Inflammatory macrophage treated with lipopolysaccharide for 4 hours (primary cell): ENCODE data around the gene SLAMF7.
"Not testable (repeated sequence)": the region's sequence is repeated elsewhere in the genome, so short reads cannot be mapped to it uniquely, and the experiment has no call there.

Source experiments
- DNase-seq: peaks from one replicate; pipeline ENCODE4 v3.0.0-alpha.2; 2020

The SLAMF7 gene

GRCh38 chr1:160739098-160739511 is at the start of gene SLAMF7:
TSS of gene SLAMF7 (plus strand) at chr1:160739247. CDS start at chr1:160739302, 55 bp downstream.
- DNase-seq = peak; percentile 93

- not testable (repeated sequence) for DNase-seq
These were observed 46.7 kb upstream of the SLAMF7 start for GRCh38 chr1:160692390-160692789.

- DNase-seq = no peak
These were observed 36.9 kb upstream of the SLAMF7 start for GRCh38 chr1:160702100-160702499.

- peak; percentile 90 for DNase-seq
These were observed 34.8 kb upstream of the SLAMF7 start for GRCh38 chr1:160704250-160704649.

GRCh38 chr1:160705212-160705621 is 33.8 kb upstream of the SLAMF7 start:
- peak; percentile 76 for DNase-seq

GRCh38 chr1:160705742-160706141 is 33.3 kb upstream of the SLAMF7 start:
- peak; percentile 80 for DNase-seq

GRCh38 chr1:160706526-160707235 is 32.4 kb upstream of the SLAMF7 start:
- DNase-seq = peak; percentile 70

GRCh38 chr1:160707236-160708064 is 31.6 kb upstream of the SLAMF7 start:
- DNase-seq = peak; percentile 77

- peak; percentile 93 for DNase-seq
These were observed 30.9 kb upstream of the SLAMF7 start for GRCh38 chr1:160708118-160708517.

- peak; percentile 50 for DNase-seq
These were observed 30.2 kb upstream of the SLAMF7 start for GRCh38 chr1:160708801-160709200.

- DNase-seq = no peak
These were observed 29.3 kb upstream of the SLAMF7 start for GRCh38 chr1:160709715-160710114.

- peak; percentile 67 for DNase-seq
These were observed 28.4 kb upstream of the SLAMF7 start for GRCh38 chr1:160710517-160711252.

GRCh38 chr1:160711276-160711601 is 27.8 kb upstream of the SLAMF7 start:
- DNase-seq = no peak

- DNase-seq = peak; percentile 90
These were observed 27.3 kb upstream of the SLAMF7 start, which contains the start of gene CD48 for GRCh38 chr1:160711602-160712311. TSS of gene CD48 (minus strand) at chr1:160711822. CDS start at chr1:160711763, 59 bp downstream.

GRCh38 chr1:160712525-160713080 is 26.4 kb upstream of the SLAMF7 start:
- peak; percentile 98 for DNase-seq

- peak; percentile 73 for DNase-seq
These were observed 25.9 kb upstream of the SLAMF7 start for GRCh38 chr1:160713161-160713560.

- DNase-seq = not testable (repeated sequence)
These were observed 24.9 kb upstream of the SLAMF7 start for GRCh38 chr1:160714034-160714648.

GRCh38 chr1:160716013-160716412 is 23.0 kb upstream of the SLAMF7 start:
- no peak for DNase-seq

GRCh38 chr1:160717306-160717705 is 21.7 kb upstream of the SLAMF7 start:
- peak; percentile 48 for DNase-seq

GRCh38 chr1:160718210-160718609 is 20.8 kb upstream of the SLAMF7 start:
- DNase-seq = peak; percentile 53

GRCh38 chr1:160720356-160721085 is 18.5 kb upstream of the SLAMF7 start:
- peak; percentile 62 for DNase-seq
